B cell (primary cell): ENCODE measurements around the gene TLE3.

ENCODE experiments used
- CTCF ChIP-seq: fragments of 200-600 bp; IDR thresholded peaks from one replicate; pipeline ENCODE4 v1.8.0; 2022; ENCODE audit warnings: antibody characterized with exemption, mild to moderate bottlenecking
- EZH2 ChIP-seq: IDR thresholded peaks from 2 replicates; pipeline ENCODE4 v1.6.1; 2012; ENCODE audit warnings: borderline replicate concordance, low read depth, mild to moderate bottlenecking, moderate library complexity, low read length; ENCODE audit not compliant: insufficient read depth, poor library complexity, severe bottlenecking

GRCh38 chr15:70048578-70049514, 48.9 kb downstream of the TLE3 start:
- TF ChIP-seq EZH2 (no peak), CTCF (no peak)
